GM19238 (cell line): ENCODE data around the gene EDRF1.

Experiments
- DNase-seq: peaks from one replicate; pipeline ENCODE4 v3.0.0; 2011; ENCODE audit warnings: low spot score; ENCODE audit not compliant: insufficient read length

The EDRF1 gene

DNA sequence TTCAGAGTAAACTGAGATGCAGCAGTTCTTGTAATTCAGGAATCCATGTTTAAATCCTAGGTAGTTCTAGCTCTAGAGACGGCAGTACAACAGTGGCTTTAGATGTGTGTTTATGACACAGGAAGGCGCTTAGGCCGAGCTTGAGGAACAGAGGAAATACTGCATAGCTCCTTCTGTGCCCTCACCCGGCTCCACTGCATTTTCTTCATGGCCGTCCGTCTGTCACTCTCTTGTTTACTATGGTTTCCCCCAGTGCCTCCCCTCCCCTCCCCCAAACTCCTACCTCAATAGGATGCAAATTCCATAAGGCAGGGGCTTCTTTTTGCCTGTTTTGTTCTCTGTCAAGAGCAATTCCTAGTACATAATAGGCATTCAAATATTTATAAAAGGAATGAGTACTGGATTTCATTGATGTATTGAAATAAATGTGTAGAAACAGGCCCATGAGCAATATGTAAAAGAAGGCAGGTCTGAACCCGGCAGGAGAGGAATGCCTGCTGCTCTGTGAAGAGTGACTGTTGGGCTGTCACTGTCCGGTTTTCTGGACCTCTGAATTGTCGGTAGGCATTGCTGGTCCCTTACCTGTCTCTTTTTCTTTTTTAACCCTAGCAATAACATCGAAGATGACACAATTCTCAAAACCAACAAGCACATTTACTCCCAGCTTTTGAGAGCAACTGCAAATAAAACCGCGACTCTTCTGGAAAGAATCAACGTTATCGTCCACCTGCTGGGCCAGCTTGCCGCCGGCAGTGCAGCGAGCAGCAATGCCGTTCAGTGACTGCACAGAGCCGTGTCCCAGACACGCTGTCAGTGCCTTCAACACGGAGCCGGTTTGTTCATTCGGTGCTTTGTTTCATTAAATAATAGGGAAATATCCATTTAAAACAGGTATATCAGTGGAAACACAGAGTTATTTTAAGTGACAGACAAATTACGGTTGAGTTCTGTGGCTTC is 43.5 kb downstream of the EDRF1 start:
- DNase-seq, result no peak

DNA sequence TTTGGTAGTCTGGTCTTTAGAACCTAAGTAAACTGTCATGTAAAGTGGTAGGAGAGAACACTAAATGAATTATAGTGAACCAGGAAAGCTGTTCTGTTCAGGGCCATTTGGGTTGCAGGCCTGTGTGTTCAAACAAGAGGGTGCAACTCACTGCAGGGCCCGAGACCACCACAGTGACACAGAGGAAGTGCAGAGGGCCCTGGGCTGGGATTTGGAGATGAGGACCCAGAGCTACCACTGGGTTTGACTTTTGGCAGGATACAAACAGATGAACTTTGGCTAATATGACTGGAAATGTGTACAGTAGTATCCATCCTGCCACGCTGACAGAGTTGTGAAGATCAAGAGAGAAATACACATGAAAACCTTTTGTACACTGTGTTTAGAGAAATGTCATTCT is 46.3 kb downstream of the EDRF1 start:
- no peak for DNase-seq

DNA sequence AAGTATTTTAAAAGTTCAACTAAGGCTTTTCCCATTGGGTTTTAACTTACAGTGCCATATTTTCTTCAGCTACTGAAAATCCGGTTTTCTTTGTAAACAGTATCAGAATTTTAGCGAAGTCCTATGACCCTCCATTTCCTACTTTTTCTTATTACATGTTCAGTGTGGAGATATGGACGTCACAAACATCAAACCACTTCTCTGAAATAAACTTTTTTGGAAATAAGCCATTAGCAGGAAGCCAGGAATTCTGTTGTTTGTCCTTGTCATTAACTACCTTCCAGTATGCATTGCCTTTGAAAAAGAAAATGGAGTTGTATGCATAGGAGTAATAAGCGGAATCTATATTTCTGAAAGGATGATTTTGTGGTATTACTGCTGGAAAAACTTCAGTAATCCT is 47.0 kb downstream of the EDRF1 start:
- DNase-seq, result no peak

DNA sequence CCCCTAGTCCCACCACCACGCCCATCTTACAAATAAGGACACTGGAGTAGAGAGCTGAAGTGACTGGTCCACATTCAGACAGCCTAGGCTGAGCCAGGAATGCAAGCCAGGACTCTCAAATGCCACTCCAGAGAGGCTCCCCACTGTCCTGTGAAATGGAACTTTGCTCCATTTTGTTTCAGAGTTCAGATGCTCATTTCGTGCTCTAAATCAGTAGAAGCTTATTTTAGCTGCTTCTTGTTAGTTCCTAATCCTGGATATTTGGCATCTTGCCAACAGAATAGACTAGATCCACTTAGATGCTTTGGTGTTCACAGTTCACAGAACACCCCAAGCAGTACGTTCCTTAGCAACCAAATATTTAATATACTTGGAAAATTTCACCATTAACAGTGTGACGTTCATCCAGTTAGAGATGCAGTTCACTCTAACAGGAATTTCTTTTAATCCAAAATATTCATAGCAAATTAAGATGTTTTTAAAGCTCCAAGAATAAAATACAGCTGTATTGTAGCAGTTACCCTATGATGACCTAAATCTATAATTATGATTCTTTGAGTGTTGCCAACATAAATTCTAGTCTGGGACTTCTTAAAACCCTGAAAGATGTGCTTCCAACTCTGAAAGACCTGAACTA is 48.8 kb downstream of the EDRF1 start:
- DNase-seq, result no peak

DNA sequence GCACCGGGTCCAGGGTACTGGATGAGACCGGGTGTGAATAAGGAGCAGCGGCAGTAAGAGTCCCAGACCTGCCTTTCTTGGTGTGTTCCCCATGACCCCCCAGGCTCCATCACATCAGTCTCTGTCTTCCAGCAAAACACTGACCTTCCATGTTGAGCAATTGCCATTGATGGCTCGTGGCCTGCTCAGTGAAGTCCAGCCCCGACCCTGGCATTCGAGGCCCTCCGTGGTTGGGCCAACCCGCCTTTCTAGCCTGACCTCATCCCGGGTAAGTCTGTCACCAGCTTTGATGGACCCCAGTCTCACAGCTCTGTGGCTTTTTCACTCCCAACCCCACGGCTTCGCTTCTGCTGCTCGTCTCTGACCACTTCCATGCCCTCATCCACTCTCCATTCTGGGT is 49.7 kb downstream of the EDRF1 start:
- DNase-seq, result no peak

DNA sequence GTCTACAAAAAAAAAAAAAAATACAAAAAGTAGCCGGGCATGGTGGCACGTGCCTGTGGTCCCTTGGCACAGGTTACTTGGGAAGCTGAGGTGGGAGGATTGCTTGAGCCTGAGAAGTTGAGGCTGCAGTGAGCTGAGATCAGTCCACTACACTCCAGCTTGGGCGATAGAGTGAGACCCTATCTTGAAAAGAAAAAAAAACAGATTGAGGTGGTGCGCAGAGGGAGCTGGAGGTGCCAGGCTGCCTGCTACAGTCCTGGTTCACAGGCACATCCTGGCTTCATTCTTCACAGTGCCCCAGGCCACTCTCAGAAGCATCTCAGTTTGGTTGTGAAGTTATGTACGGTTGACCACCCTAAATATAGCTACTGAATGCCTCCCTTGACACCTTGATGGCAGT is 51.3 kb downstream of the EDRF1 start:
- no peak for DNase-seq

DNA sequence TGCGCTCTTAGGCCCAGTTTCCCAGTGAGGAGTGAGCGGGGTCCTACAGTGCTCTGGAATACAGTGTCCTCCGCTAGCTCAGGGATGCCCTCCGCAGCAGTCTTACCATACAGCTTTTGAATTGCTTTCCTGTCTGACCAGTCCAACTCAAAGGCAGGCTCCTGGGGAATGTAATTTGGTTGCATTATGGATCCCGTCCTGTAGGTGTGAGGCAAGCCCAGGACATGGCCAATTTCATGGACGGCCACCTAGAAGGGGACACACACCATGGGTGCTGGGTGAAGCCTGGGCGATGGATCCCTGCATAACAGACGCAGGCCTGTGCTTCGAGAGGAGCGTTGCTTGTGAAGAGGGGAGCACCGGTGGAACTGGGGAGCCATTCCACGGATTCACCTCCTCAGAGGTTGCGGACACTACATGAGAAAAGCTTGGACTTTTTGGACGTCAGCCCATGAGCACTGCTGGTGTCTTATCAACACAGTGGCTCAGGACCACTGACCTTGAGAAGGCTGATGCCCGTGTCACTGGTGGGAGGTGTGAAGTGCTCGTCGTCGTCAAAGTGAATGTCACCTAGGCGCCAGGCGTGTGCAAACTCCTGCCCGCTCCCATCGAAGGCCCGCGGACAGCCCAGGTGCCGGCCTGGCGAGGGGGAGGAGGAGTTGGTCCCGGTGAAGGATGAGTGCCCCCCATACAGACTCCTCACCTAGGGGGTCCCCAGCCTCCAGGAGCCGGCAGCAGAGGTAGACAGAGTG is 52.8 kb downstream of the EDRF1 start:
- no peak for DNase-seq

DNA sequence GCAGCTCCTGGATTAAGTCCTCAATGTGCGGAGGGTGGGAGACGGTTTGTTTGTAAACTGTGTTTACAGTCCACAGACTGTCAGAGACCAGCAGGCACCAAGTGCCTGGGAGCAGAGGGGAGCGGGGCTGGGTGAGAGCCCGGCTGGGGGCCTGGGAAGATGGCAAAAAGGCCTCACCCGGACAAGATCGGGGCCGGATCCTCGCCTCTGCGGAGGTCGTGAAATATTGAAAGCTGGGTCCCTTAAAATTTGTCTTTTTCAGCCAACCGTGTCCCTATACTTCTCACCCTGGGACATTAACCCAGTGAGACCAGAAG is 53.3 kb downstream of the EDRF1 start:
- no peak for DNase-seq

DNA sequence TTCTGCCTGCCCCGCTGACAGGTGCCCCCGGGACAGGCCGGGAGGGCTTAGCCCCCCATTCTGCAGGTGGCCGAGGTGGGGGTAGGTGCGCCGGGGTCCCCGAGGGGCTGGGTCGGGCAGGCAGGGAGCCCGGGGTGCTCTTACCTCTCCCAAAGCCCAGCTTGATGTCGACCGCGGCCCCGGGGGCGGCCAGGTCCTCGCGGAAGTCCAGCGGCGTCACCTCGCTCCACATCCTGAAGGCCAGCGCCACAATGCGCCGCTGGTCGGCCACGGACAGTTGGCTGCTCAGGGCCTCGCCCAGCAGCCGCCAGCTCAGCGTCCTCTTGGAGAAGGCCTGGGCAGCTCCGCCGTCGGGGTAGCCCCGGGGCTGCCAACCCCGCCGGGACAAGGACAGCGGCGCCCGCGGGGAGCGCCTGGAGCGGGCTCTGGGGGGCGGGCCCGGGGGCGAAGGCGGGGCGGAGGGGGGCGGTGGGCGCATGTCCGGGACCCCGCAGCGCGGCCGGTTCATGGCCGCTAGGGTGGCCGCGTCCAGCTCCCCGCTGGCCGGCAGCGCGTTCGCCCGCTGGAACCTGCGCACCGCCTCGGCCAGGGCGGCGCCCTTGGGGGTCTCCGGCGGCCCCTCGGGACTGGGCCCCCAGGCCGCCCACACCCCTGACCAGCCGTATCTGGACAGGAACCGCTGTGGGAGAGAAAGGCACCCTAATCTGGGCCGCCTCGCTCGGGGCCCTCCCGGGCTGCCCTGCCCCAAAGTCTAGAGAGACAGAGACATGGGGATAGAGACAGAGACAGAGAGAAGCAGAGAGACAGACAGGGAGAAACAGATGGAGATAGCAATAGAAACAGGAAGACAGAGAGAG is 54.4 kb downstream of the EDRF1 start:
- DNase-seq, result no peak

DNA sequence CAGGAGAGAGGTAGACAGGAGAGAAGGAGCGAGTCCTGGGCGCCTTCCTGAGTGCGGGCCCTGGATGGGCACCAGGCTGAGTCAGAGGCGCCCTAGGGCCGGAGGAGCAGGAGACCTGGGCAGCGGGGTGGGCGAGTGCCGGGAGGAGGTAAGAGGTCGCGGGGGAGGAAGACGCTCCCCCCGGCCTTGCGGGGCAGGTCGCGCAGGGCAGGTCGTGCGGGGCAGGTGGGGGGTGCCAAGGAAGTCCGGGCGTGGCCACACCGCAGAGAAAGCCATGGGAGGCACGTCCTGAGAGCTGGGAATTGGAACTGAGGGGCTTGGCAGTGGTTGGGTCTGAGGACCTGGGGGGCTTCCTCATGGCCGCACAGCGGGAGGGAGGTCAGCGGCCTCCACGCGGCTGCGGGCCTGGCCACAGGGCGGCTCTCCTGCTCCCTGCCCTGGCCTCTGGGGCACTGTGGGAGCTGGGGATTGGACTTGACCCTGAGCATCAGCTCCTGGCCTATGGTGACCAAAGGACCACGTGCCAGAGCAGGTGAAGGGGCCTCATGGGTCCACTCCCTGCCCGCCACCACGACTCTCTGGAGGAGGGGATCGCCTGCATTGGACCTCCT is 55.2 kb downstream of the EDRF1 start:
- no peak for DNase-seq

DNA sequence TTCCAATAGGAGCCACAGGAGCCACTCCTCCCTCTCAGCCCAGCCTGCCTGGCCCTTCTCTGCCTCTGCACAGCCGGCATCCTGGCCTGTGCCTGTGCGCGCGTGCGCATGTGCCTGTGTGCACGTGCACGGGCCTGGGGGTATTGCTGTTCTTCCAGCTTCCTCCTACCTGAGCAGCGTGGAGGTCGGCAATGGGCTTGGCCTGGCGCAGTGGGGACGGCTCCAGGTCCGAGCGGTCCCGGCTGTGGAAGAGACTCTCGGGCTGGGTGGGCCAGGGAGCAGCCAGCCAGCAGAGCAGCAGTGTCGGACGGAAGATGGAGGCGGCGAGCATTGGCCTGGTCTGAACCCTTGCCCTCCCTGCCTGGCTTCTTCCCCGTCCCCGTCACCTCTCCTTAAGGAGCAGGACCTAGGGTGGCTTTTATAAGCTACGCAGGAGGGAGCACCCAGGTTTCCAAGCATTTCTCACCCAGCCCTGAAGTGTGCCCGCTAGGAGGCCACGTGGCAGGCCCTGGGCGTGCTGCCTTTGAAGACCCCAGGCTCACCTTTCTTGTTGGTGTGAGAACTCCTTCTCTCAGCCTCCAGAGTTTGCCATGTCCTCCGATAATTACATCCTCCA is 56.1 kb downstream of the EDRF1 start, which contains the start of gene MMP21:
Gene MMP21, minus strand, starts transcription at position 331 of the 616 bp plus-strand sequence. Its CDS starts 0 bp downstream, at position 331.
- no peak for DNase-seq

DNA sequence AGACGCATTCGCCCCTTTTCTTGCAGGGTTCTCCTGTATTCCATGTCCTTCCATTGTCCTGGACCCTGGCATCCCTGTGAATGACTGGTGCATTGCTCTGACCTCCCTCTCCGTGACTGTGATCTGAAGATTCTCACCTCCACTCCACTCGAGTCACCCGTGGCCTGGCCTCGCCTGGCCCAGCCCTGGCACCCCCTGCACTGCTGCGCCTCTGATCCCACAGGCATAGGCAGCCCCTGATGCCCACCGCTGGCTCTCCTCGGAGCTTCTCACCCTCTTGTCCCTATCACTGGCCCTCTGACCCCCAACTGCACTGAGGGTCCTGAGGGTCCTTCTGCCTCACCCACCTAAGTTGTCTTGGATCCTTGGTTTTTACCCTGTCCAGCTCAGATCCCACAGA is 58.3 kb downstream of the EDRF1 start:
- DNase-seq, result no peak

DNA sequence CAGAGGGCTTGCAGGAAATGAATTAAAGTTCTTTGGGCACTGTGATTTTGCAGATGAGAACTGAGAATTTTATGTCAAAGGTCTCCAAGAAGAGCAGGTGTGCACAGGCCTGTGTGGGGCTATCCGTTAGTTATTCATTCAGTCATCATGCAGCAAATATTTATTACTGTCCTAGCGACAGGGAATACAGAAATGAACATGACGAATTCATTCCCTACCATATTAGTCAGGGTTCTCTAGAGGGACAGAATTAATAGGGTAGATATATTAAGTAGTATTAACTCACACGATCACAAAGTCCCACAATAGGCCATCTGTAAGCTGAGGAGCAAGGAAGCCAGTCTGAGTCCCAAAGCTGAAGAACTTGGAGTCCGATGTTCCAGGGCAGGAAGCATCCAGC is 59.0 kb downstream of the EDRF1 start:
- DNase-seq, result no peak

DNA sequence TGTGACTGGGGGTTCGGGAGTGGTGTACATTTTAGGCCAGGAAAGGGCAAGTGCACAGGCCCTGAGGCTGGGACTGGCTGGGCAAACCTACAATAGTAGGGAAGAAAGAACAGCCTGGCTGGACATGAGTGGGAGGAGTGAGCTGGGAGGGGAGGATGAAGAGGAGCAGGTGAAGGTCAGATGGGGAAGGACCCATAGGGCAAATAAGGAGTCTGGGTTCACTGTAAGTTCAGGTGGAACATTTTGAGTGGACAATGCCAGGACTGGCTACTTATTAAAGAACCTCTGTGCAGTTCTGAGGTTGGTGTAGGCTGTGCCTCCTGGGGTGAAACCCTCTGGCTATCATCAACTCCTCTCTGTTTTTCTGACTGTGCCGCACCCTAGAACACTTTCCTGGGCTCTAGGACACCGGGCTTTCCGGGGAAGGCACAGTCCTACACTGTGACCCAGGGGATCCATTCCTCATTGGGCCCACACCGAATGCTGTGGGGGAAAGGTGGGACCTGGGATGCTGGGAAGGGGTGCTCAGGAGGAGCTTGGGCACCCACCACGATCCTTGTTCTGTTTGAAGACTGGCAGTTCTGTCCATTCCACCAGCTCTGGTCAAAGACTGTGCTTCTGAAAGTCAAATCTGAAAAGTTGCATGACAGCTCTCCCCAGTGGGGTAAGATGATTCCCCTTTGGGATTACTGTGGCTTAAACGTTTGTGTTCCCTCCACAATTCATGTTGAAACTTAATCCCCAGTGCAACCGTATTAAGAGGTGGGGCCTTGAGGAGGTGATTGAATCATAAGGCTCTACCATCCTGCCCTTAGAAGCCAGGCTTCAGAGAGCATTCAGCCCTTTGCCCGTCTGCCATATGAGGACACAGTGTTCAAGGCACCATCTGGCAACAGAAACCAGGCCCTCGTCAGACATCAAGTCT is 60.2 kb downstream of the EDRF1 start:
- DNase-seq, result no peak

DNA sequence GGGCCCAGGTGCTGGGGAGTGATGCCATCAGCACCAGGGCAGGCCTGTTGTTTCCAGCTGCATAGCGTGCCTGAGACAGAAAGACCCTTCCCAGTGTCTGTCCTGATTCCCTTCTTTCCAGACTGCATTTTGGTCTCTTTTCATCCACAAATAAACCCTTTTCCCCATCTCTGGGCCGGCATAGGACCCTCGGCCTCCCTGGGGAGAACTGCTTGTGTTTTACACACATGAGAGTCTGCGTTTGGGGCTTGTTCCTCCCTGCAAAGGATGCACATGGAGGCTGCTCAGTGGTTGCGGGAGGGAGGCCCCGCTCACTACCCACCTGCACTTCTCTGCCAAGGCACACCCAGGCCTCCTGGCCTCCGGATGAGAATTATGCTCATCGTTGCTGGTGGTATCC is 61.9 kb downstream of the EDRF1 start:
- DNase-seq, result no peak

DNA sequence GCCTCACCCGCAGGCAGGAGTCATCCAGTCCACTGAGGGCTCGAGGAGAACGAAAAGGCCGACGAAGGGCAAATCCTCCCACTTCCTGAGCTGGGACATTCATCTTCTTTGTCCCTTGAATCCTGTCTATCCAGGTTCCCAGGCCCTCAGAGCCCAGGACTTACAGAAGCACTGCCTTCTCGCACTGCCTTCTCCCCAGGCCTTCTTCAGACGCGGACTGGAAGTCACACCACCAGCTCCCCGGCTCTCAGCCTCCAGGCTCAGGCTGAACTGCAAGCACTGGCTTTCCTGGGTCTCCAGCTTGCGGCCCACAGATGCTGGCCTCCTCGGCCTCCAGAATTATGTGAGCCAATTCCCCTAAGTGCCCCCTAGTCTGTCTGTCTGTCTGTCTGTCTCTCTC is 62.5 kb downstream of the EDRF1 start:
- DNase-seq, result no peak

DNA sequence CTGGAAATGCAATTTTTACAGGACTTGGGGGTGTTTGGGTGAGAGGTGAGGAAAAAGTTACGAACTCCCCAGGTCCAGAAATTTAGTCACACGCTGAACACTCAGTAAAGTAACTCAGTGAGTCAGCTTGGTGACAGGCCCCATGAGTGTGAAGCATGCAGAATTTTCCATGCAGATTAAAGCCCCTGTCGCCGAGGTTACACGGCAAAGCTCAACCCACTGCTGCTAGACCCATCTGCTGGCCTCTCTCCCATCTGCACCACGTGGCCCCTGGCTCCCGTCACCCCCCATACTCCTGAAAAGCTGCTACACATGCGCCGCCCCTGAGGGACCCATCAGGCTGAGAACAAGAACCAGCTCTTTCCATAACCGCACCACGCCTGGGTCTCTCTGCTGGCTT is 63.1 kb downstream of the EDRF1 start:
- no peak for DNase-seq

DNA sequence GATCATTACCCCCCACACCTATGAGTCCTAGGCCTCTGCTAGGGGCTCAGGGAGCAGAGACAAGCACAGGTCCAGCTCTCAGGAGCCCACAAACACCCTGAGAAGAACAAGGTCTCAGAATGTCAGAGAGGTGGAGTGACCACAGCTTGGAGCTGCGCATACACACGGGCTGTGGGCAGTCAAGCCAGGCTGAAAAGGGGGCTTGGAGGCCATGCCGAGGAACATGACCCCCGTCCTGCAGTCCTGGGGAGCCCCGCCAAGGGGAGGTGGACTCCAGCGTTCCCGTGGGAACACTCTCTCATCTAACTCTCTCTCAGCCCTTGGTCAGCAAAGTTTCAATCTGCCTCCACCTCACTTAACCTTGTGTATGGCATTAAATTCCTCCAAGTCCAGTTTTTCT is 63.9 kb downstream of the EDRF1 start:
- no peak for DNase-seq

DNA sequence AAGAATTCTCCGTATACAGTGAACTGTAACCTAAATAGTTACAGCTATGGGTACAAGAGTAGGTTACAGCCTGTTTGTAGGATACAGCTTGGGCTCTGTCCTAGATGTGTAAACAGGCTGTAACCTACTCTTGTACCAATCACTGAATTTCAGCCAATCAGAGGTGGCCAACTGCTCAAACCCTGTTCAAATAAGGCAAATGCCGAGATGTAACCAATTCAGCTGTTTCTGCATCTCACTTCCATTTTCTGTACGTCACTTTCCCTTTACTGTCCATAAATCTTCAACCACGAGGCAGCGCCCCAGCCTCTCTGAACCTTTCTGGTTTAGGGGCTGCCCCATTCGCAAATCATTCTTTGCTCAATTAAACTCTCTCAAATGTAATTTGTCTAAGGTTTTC is 64.4 kb downstream of the EDRF1 start:
- peak; percentile 17 for DNase-seq
